CD14-positive monocyte (primary cell): Measurements from ENCODE around the gene MAP3K6. TPM values are rescaled to one million over a fixed set of nuclear protein-coding genes. Genes with fewer than 3 reads are reported as not detected.
"Not testable (repeated sequence)": the region's sequence is repeated elsewhere in the genome, so short reads cannot be mapped to it uniquely, and the experiment has no call there.

Experiments used
- DNase-seq, 3 donors: peaks; one replicate each; pipeline ENCODE4 v3.0.0-alpha.2; 2011 to 2022
- H2AFZ ChIP-seq: 2 replicates; pipeline ENCODE4 v1.6.0; 2012; ENCODE audit warnings: mild to moderate bottlenecking, low read depth, low read length, inconsistent platforms; ENCODE audit not compliant: insufficient read depth, poor library complexity, severe bottlenecking
- H3K27ac ChIP-seq, 2 donors: 1 replicate in 1 of 2; 2 replicates in 1 of 2; pipeline ENCODE4 v1.5.1; 2012 to 2013; ENCODE audit warnings: low read length in 2 of 2, control low read depth in 1 of 2, inconsistent platforms in 1 of 2, low read depth in 1 of 2, mild to moderate bottlenecking in 1 of 2
- H3K27me3 ChIP-seq, 2 donors: one replicate each; pipeline versions ENCODE4 v1.6.0 to v1.6.1; 2011 to 2013; ENCODE audit warnings: low read length in 2 of 2; ENCODE audit not compliant: control insufficient read depth in 2 of 2, insufficient read depth in 2 of 2
- H3K36me3 ChIP-seq, 2 donors: replicated peaks in 1 of 2; 1 replicate in 1 of 2; 2 replicates in 1 of 2; pipeline versions ENCODE4 v1.5.1 to v1.6.1; 2012 to 2013; ENCODE audit warnings: low read length in 2 of 2, control low read depth in 1 of 2, inconsistent platforms in 1 of 2, mild to moderate bottlenecking in 1 of 2; ENCODE audit not compliant: insufficient read depth in 2 of 2, control insufficient read depth in 1 of 2
- H3K4me1 ChIP-seq, 2 donors: 1 replicate in 1 of 2; 2 replicates in 1 of 2; pipeline versions ENCODE4 v1.5.1 to v1.6.1; 2012 to 2013; ENCODE audit warnings: low read length in 2 of 2, control low read depth in 1 of 2, inconsistent platforms in 1 of 2, mild to moderate bottlenecking in 1 of 2, moderate library complexity in 1 of 2; ENCODE audit not compliant: insufficient read depth in 2 of 2, control insufficient read depth in 1 of 2
- H3K4me2 ChIP-seq: replicated peaks from 2 replicates; pipeline ENCODE3; 2012; ENCODE audit warnings: low read length, moderate library complexity, mild to moderate bottlenecking; ENCODE audit not compliant: poor library complexity, severe bottlenecking; ENCODE audit errors: extremely low read depth
- H3K4me3 ChIP-seq, 3 experiments: fragments of 200-600 bp in 1 of 3; sonication (generic) in 1 of 3; replicated peaks in 1 of 3; 1 replicate in 2 of 3; 2 replicates in 1 of 3; pipeline ENCODE4 v1.5.1; 2011 to 2013; ENCODE audit warnings: low read length in 3 of 3, mild to moderate bottlenecking in 3 of 3, control low read depth in 2 of 3, low read depth in 2 of 3, inconsistent platforms in 1 of 3, moderate library complexity in 1 of 3
- H3K79me2 ChIP-seq: 2 replicates; pipeline ENCODE4 v1.6.0; 2012; ENCODE audit warnings: mild to moderate bottlenecking, control low read depth, inconsistent platforms, low read length, moderate library complexity; ENCODE audit not compliant: insufficient read depth
- H3K9ac ChIP-seq: 2 replicates; pipeline ENCODE4 v1.6.0; 2017; ENCODE audit warnings: low read length, mild to moderate bottlenecking; ENCODE audit not compliant: insufficient read depth, poor library complexity, severe bottlenecking
- H3K9me3 ChIP-seq, 2 donors: replicated peaks in 1 of 2; 1 replicate in 1 of 2; 2 replicates in 1 of 2; pipeline versions ENCODE4 v1.5.1 to v1.6.1; 2012 to 2013; ENCODE audit warnings: low read length in 2 of 2, control low read depth in 1 of 2; ENCODE audit not compliant: control insufficient read depth in 1 of 2, insufficient read depth in 1 of 2
- H4K20me1 ChIP-seq: 2 replicates; pipeline ENCODE4 v1.6.0; 2012; ENCODE audit warnings: mild to moderate bottlenecking, low read length, control low read depth, moderate library complexity; ENCODE audit not compliant: insufficient read depth
- H3K27ac Mint-ChIP-seq, 7 donors: one replicate each; pipeline ENCODE4 v1.8.0; 2020; ENCODE audit warnings: mild to moderate bottlenecking in 7 of 7, mixed read lengths in 7 of 7, moderate library complexity in 6 of 7, inconsistent platforms in 2 of 7
- H3K27me3 Mint-ChIP-seq, 3 donors: one replicate each; pipeline ENCODE4 v1.8.0; 2021 to 2022; ENCODE audit warnings: low read depth in 3 of 3, mild to moderate bottlenecking in 3 of 3, mixed read lengths in 3 of 3, moderate library complexity in 3 of 3, inconsistent platforms in 1 of 3
- H3K36me3 Mint-ChIP-seq, 2 donors: one replicate each; pipeline ENCODE4 v1.8.0; 2020; ENCODE audit warnings: mixed read lengths in 2 of 2, inconsistent platforms in 1 of 2, mild to moderate bottlenecking in 1 of 2
- H3K4me1 Mint-ChIP-seq: one replicate; pipeline ENCODE4 v1.8.0; 2020; ENCODE audit warnings: mild to moderate bottlenecking, mixed read lengths
- H3K4me3 Mint-ChIP-seq, 2 donors: one replicate each; pipeline ENCODE4 v1.8.0; 2020; ENCODE audit warnings: mild to moderate bottlenecking in 2 of 2, mixed read lengths in 2 of 2, moderate library complexity in 1 of 2
- H3K9me3 Mint-ChIP-seq, 7 donors: one replicate each; pipeline ENCODE4 v1.8.0; 2020 to 2022; ENCODE audit warnings: mixed read lengths in 7 of 7, mild to moderate bottlenecking in 6 of 7, moderate library complexity in 6 of 7, inconsistent platforms in 2 of 7
- WGBS: methylation state at CpG from one replicate; pipeline ENCODE4 v1.1.5; 2013; ENCODE audit warnings: missing lambda C conversion rate; ENCODE audit not compliant: insufficient coverage; 5-methylcytosine and 5-hydroxymethylcytosine counted together
- intact Hi-C, 2 donors: fragments of 100-400 bp; cut with micrococcal nuclease; formaldehyde crosslinking; loops; one replicate each; pipeline versions ENCODE4 v1.15.0 to v1.15.1; 2023
- polyA plus RNA-seq, 3 donors: library from polyadenylated mRNA; depleted of rRNA in 1 of 3; unstranded in 2 of 3; stranded (reverse) in 1 of 3; fragments of 300-500 nt in 2 of 3; fragments of >200 nt in 1 of 3; fragmentation: Illumina TruSeq in 2 of 3; gene quantifications; 1 replicate in 2 of 3; 2 replicates in 1 of 3; pipeline ENCODE4 v1.2.3, GENCODE V29; 2012 to 2021
- TF ChIP-seq, protein P1 (sequence below): fragments of 200-600 bp; IDR thresholded peaks from one replicate; pipeline ENCODE4 v1.8.0; 2022; ENCODE audit warnings: antibody characterized with exemption, mild to moderate bottlenecking

MAP3K6 gene
- polyA plus RNA-seq, 3 donors, result 3.2 to 14.8 (median 6.7) TPM

DNA sequence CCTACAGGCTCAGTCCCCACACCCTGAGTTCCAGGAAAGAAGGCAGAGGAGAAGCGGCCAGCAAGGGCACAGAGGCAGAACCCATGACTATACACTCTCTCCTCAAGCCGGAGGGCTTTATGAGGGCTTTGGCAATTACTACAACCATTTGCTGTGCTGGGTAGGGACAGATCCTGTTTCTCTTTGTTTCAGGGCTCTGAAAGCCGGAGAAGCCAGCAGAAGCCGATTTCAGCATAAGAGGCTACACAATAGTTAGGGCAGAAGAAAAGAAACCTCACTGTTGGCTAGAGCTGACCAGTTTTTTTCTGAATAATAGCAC, 39.6 kb upstream of the MAP3K6 start:
- H3K4me3 Mint-ChIP-seq, result no peak overlapping the region
- Histone ChIP-seq H3K79me2 (no peaks in the 10 kb centered on the region), H2AFZ (no peak overlapping the region), H3K4me2 (no peak overlapping the region), H3K27me3 (no peaks in the 10 kb centered on the region), H3K9me3 (no peaks in the 10 kb centered on the region), H3K4me1 (peaks cover 26 to 32% of the 10 kb centered on the region in 2 donors), H3K4me3 (no peak overlapping the region), H3K9ac (no peak overlapping the region), H4K20me1 (peaks cover 96% of the 10 kb centered on the region), H3K27ac (no peak overlapping the region), H3K36me3 (peaks cover 52 to 57% of the 10 kb centered on the region in 2 donors)
- H3K27ac Mint-ChIP-seq, result peak overlapping the region in 1 of 7 donors; percentile 10
- peaks cover 54 to 67% of the 10 kb centered on the region in 2 donors for H3K36me3 Mint-ChIP-seq
- 96% methylated on average over 3 of the region's 4 CpGs for WGBS
- H3K9me3 Mint-ChIP-seq, result no peaks in the 10 kb centered on the region
- H3K27me3 Mint-ChIP-seq, result peaks cover 0 to 2% (median 2%) of the 10 kb centered on the region in 3 donors
- peaks cover 41% of the 10 kb centered on the region for H3K4me1 Mint-ChIP-seq
- TF ChIP-seq, protein P1, sequence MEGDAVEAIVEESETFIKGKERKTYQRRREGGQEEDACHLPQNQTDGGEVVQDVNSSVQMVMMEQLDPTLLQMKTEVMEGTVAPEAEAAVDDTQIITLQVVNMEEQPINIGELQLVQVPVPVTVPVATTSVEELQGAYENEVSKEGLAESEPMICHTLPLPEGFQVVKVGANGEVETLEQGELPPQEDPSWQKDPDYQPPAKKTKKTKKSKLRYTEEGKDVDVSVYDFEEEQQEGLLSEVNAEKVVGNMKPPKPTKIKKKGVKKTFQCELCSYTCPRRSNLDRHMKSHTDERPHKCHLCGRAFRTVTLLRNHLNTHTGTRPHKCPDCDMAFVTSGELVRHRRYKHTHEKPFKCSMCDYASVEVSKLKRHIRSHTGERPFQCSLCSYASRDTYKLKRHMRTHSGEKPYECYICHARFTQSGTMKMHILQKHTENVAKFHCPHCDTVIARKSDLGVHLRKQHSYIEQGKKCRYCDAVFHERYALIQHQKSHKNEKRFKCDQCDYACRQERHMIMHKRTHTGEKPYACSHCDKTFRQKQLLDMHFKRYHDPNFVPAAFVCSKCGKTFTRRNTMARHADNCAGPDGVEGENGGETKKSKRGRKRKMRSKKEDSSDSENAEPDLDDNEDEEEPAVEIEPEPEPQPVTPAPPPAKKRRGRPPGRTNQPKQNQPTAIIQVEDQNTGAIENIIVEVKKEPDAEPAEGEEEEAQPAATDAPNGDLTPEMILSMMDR, result no peak
- intact Hi-C loops, result loop anchor here in 1 of 2 donors (10.0 kb wide), 1 partner anchor 258 kb away; no protein-coding TSS in a partner anchor
- DNase-seq, result no peak

DNA sequence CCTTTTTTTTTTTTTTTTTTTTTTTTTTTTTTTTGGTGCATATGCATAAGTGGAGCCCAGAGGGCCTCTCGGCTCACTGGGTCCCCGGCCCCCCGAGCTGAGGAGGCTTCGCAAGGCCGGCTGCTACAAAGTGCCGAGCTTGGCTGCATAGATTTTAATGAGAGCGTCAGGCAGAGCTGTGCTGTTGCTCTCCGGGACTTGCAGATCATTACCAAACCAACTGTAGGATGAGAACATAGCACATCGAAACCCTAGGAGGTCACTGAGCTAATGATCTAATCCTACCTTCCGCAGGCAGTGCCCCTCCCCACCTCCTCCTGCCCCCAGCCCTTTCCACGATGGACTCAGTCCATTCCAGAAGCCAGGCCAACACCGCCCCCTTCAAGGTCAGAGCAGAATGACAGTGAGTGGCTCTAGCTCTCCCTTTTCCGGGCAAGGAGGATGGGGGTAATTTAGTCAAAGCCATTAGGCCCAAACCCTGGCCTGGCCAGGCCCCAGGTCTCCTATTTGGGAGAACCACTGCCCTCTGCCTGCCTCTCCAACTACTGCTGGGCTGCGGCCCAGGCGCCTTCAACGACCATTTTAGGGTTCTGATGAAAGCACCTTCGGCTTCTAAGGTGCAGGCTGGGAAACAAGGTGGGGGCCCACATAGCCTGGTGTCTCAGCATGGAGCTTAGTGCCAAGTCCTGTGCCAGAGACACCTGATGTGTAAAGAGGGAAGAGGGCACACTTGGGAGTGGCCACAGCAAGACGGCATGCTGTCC, 39.0 kb upstream of the MAP3K6 start:
- not testable (repeated sequence) for H3K9me3 ChIP-seq, H3K4me3 ChIP-seq, H3K79me2 ChIP-seq, DNase-seq, H3K4me3 Mint-ChIP-seq, H3K4me2 ChIP-seq, H3K9me3 Mint-ChIP-seq, H2AFZ ChIP-seq, H3K9ac ChIP-seq, H3K27ac ChIP-seq, H3K27me3 ChIP-seq, H3K27me3 Mint-ChIP-seq
- H3K36me3 Mint-ChIP-seq, result peaks cover 48 to 62% of the 10 kb centered on the region in 2 donors
- peaks cover 41% of the 10 kb centered on the region for H3K4me1 Mint-ChIP-seq
- Histone ChIP-seq H3K4me1 (peaks cover 26 to 32% of the 10 kb centered on the region in 2 donors), H4K20me1 (peaks cover 93% of the 10 kb centered on the region), H3K36me3 (peaks cover 47 to 52% of the 10 kb centered on the region in 2 donors)
- intact Hi-C loops, result loop anchor here in 1 of 2 donors (10.0 kb wide), 1 partner anchor 259 kb away; no protein-coding TSS in a partner anchor
- peak overlapping the region in 2 of 7 donors; percentile 10 to 65 for H3K27ac Mint-ChIP-seq
- 97% methylated on average over 11 of the region's 18 CpGs for WGBS
